Measurements from ENCODE around the gene HSPA2.

DNA sequence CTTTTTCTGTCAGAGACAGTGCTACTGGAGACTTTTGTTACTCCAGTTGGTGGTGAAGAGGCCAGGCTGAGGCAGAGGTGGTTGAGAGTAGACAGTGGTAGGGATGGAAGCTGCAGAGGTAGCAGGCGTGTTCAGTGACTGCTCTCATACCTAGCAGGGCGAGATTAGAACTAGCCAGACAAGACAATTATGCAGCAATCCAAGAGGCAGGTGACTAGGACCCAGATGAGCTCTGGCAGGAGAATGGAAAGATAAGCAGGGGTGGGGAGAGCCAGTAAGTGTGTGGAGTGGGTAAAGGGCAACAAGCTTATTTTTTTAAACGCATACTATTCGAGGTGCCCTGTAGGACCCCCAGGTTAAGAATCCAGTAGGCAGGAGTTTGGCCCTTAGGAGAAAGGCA is 14.0 kb downstream of the HSPA2 start:
- TF ChIP-seq, protein P1, sequence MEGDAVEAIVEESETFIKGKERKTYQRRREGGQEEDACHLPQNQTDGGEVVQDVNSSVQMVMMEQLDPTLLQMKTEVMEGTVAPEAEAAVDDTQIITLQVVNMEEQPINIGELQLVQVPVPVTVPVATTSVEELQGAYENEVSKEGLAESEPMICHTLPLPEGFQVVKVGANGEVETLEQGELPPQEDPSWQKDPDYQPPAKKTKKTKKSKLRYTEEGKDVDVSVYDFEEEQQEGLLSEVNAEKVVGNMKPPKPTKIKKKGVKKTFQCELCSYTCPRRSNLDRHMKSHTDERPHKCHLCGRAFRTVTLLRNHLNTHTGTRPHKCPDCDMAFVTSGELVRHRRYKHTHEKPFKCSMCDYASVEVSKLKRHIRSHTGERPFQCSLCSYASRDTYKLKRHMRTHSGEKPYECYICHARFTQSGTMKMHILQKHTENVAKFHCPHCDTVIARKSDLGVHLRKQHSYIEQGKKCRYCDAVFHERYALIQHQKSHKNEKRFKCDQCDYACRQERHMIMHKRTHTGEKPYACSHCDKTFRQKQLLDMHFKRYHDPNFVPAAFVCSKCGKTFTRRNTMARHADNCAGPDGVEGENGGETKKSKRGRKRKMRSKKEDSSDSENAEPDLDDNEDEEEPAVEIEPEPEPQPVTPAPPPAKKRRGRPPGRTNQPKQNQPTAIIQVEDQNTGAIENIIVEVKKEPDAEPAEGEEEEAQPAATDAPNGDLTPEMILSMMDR (IDR thresholded peaks at IDR 0.05): no peak
- no peak for TF ChIP-seq POLR2A (IDR thresholded peaks at IDR 0.05)

Measured in testis (tissue), 2 donors.